ENCODE measurements around the gene ZNF236. TPM values are rescaled to one million over a fixed set of nuclear protein-coding genes. Genes with fewer than 3 reads are reported as not detected.

Gene ZNF236
- total RNA-seq, 1 donor from 2014 or later = 21.0 TPM

DNA sequence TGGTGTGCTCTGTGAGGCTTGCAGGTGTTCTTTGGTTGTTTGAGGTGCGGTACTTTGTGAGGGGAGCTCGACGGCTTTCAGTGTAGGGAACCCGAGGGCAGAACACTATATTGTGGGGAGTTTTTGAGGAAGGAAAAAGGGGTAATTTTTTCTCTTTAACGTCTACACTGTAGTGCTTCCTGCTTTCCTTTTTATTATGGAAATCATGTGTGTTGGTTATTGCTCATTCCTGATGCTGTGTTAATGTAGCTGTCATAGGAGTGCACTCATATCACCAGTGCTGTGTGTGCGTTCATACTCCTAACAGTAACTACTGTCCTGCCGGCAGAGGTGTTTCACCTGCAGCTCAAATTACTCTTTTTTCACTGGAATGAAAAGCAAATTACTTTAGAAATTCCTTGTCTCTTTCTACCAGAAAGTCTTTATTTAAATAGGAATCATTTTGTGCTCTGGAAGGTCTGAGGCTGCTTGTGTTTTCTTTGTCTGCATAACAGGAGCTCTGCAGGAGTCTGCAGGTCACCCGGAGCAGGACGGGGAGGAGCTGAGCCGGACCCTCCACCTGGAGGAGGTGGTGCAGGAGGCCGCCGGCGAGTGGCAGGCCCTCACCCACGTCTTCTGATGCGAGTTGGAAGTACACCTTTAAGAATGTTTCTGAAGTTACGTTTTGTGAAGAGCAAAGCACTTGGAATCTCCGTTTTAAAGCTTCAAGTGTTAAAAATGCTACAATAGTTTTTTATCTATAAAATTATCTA, 145.5 kb downstream of the ZNF236 start:
- peaks cover 2% of the 10 kb centered on the region for H3K4me1 Mint-ChIP-seq (ENCODE audit: low read depth, unreplicated experiment)
- peaks cover 14% of the 10 kb centered on the region for H3K9me3 Mint-ChIP-seq (ENCODE audit: unreplicated experiment)
- TF ChIP-seq, protein P1, sequence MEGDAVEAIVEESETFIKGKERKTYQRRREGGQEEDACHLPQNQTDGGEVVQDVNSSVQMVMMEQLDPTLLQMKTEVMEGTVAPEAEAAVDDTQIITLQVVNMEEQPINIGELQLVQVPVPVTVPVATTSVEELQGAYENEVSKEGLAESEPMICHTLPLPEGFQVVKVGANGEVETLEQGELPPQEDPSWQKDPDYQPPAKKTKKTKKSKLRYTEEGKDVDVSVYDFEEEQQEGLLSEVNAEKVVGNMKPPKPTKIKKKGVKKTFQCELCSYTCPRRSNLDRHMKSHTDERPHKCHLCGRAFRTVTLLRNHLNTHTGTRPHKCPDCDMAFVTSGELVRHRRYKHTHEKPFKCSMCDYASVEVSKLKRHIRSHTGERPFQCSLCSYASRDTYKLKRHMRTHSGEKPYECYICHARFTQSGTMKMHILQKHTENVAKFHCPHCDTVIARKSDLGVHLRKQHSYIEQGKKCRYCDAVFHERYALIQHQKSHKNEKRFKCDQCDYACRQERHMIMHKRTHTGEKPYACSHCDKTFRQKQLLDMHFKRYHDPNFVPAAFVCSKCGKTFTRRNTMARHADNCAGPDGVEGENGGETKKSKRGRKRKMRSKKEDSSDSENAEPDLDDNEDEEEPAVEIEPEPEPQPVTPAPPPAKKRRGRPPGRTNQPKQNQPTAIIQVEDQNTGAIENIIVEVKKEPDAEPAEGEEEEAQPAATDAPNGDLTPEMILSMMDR (IDR thresholded peaks at IDR 0.05; ENCODE audit: partially characterized antibody, unreplicated experiment) = no peak
- no peak overlapping the region for H3K27ac Mint-ChIP-seq (ENCODE audit: unreplicated experiment)
- no peak for DNase-seq
- H3K36me3 Mint-ChIP-seq (ENCODE audit: unreplicated experiment) = peaks cover 18% of the 10 kb centered on the region
- peaks cover 2% of the 10 kb centered on the region for H3K27me3 Mint-ChIP-seq (ENCODE audit: unreplicated experiment)
- no peak overlapping the region for H3K4me3 Mint-ChIP-seq (ENCODE audit: unreplicated experiment)

DNA sequence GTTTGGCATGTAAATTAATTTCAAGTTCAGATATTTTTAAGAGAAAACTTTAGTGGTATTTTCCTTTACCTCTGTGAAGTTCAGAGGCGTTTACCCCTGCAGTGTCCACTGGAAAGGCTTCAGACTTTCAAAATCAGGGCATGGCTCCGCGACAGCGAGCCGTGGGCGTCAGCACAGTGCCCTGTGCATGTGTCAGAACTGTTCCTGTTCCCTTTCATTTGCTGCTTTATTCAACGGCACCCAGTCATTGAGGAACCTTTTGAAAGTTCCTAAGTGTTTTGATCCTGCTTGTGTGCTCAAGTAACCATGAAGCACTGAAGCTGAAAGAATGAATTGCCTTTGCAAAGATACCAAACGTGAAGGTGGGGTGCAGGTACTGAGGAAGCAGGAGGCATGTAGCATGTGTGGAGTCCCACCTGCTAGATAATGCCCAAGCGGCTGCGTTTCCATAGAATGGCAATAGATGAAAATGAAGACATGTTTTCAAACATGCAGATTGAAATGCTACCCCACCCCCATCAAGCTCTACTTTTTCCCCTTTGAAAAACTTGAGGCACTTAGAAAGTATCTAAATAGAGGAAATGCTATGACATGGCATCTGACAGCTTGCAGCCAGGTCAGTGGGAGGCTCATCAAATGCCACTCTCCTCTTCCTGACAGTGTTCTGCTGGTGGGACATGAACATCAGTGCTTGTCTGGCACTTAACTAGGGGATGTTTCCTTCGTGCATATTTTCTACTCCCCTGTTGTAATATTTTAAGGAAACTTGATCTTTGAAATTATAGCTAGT, 148.6 kb downstream of the ZNF236 start:
- peaks cover 5% of the 10 kb centered on the region for H3K9me3 Mint-ChIP-seq (ENCODE audit: unreplicated experiment)
- peaks cover 15% of the 10 kb centered on the region for H3K4me1 Mint-ChIP-seq (ENCODE audit: low read depth, unreplicated experiment)
- no peak for DNase-seq
- H3K27ac Mint-ChIP-seq (ENCODE audit: unreplicated experiment) = no peak overlapping the region
- H3K4me3 Mint-ChIP-seq (ENCODE audit: unreplicated experiment) = no peak overlapping the region
- H3K27me3 Mint-ChIP-seq (ENCODE audit: unreplicated experiment) = peaks cover 2% of the 10 kb centered on the region
- TF ChIP-seq, protein P1 (IDR thresholded peaks at IDR 0.05; ENCODE audit: partially characterized antibody, unreplicated experiment) = no peak
- H3K36me3 Mint-ChIP-seq (ENCODE audit: unreplicated experiment) = peaks cover 5% of the 10 kb centered on the region

DNA sequence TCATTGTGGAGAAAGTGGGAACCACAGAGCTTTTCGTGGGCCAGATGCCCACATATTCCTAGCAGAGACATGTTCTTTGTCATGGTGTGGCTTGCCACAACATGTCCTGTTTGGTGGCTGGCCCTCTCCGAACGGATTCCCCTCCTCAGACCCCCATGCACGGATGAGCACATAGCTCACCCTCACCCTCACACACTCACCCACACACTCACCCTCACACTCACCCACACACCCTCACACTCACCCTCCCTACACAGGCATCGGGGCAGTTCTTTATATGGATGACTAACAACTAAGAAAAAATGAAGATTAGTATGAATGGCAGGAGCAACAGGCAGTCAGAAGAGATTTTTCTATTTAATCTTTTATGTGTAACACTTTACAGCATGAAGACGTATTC, 149.9 kb downstream of the ZNF236 start:
- TF ChIP-seq, protein P1 (IDR thresholded peaks at IDR 0.05; ENCODE audit: partially characterized antibody, unreplicated experiment) = no peak
- Mint-ChIP-seq H3K9me3 (ENCODE audit: unreplicated experiment) (peaks cover 5% of the 10 kb centered on the region), H3K36me3 (ENCODE audit: unreplicated experiment) (peaks cover 5% of the 10 kb centered on the region), H3K27ac (ENCODE audit: unreplicated experiment) (peak overlapping the region; percentile 52), H3K4me1 (ENCODE audit: low read depth, unreplicated experiment) (peaks cover 22% of the 10 kb centered on the region), H3K4me3 (ENCODE audit: unreplicated experiment) (no peak overlapping the region), H3K27me3 (ENCODE audit: unreplicated experiment) (peaks cover 2% of the 10 kb centered on the region)
- DNase-seq = no peak

DNA sequence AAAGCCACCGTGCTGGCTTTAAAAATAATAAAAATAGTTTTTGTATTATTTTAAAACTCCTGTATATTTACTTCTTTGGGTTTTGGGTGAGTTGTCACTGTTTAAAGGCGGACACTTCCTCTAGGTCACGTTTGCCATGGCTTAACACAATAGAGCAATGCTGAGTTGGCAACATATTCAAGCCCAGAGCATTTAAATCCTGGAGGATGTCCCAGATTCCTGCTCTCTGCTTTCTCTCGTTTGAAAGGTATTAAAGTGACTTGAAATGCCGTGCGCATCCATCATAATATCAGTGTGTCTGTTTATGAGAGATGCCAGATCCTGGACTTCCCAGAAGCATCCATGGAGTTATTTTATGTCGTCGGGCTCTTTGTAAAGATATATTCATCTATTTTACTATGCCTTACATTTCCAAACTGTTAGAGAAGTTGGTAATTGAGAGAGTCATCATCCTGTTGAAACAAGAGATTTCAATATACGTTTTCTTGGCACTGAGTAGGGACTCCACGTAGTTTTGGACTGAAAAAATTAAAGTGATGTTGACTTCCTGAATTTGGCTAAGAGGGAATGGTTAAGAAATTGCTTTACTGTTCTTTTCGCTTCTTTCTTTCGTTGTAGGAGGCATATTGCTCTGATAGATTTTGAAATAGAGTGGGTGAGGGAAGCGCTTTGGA, 150.6 kb downstream of the ZNF236 start:
- TF ChIP-seq, protein P1 (IDR thresholded peaks at IDR 0.05; ENCODE audit: partially characterized antibody, unreplicated experiment) = no peak
- Mint-ChIP-seq H3K27me3 (ENCODE audit: unreplicated experiment) (peaks cover 5% of the 10 kb centered on the region), H3K36me3 (ENCODE audit: unreplicated experiment) (peaks cover 5% of the 10 kb centered on the region), H3K4me3 (ENCODE audit: unreplicated experiment) (no peak overlapping the region), H3K4me1 (ENCODE audit: low read depth, unreplicated experiment) (peaks cover 28% of the 10 kb centered on the region), H3K27ac (ENCODE audit: unreplicated experiment) (no peak overlapping the region), H3K9me3 (ENCODE audit: unreplicated experiment) (peaks cover 6% of the 10 kb centered on the region)
- DNase-seq = no peak
